Neural crest cell (in vitro differentiated cells): ENCODE data around the gene ABCB8. TPM values are rescaled to one million over a fixed set of nuclear protein-coding genes. Genes with fewer than 3 reads are reported as not detected.

ENCODE experiments used
- DNase-seq: peaks from one replicate; pipeline ENCODE4 v3.0.0; 2021; ENCODE audit warnings: low read depth, mixed read lengths, low spot score
- H3K27ac Mint-ChIP-seq: one replicate; pipeline ENCODE4 v1.8.0; 2021; ENCODE audit warnings: mild to moderate bottlenecking, mixed read lengths; ENCODE audit not compliant: unreplicated experiment
- H3K27me3 Mint-ChIP-seq: 2 replicates; pipeline ENCODE4 v1.8.0; 2021; ENCODE audit warnings: low read depth, mild to moderate bottlenecking, mixed read lengths
- H3K36me3 Mint-ChIP-seq: 2 replicates; pipeline ENCODE4 v1.8.0; 2021; ENCODE audit warnings: low read depth, mild to moderate bottlenecking, mixed read lengths
- H3K4me1 Mint-ChIP-seq: 2 replicates; pipeline ENCODE4 v1.8.0; 2021; ENCODE audit warnings: mixed read lengths
- H3K4me3 Mint-ChIP-seq: one replicate; pipeline ENCODE4 v1.8.0; 2021; ENCODE audit warnings: mild to moderate bottlenecking, mixed read lengths
- H3K9me3 Mint-ChIP-seq: 2 replicates; pipeline ENCODE4 v1.8.0; 2021; ENCODE audit warnings: mixed read lengths
- CTCF ChIP-seq: fragments of 200-600 bp; sonication (generic); conservative IDR thresholded peaks from 2 replicates; pipeline ENCODE4 v1.5.0; 2021; ENCODE audit warnings: antibody characterized with exemption, mild to moderate bottlenecking
- total RNA-seq: library from RNA; stranded (reverse); gene quantifications from 2 replicates; pipeline ENCODE4 v1.2.1, GENCODE V29; 2021

The ABCB8 gene
- total RNA-seq, 1 donor from 2014 or later, result 43.5 TPM

GRCh38 chr7:151059367-151060112, 31.3 kb downstream of the ABCB8 start, which contains the start of gene SLC4A2:
Gene SLC4A2 (plus strand): TSS chr7:151059589. CDS start chr7:151061988, 2,399 bp downstream.
- Mint-ChIP-seq H3K36me3 (no peaks in the 10 kb centered on the region), H3K4me1 (peaks cover 53% of the 10 kb centered on the region), H3K27me3 (no peaks in the 10 kb centered on the region), H3K27ac (peak within 1 kb of the TSS; percentile 95), H3K9me3 (no peaks in the 10 kb centered on the region), H3K4me3 (peak within 1 kb of the TSS; percentile 96)
- peak; percentile 68 for TF ChIP-seq CTCF
- DNase-seq, result peak; percentile 61

- Mint-ChIP-seq H3K4me3 (peak overlapping the region; percentile 92), H3K9me3 (no peaks in the 10 kb centered on the region), H3K4me1 (peaks cover 53% of the 10 kb centered on the region), H3K27ac (peak overlapping the region; percentile 19), H3K36me3 (no peaks in the 10 kb centered on the region), H3K27me3 (no peaks in the 10 kb centered on the region)
- peak; percentile 36 for TF ChIP-seq CTCF
- no peak for DNase-seq
Observed at GRCh38 chr7:151060113-151060415, 31.8 kb downstream of the ABCB8 start.

GRCh38 chr7:151060416-151061212, 32.4 kb downstream of the ABCB8 start:
- H3K4me3 Mint-ChIP-seq, result peak overlapping the region; percentile 92
- peak overlapping the region; percentile 19 for H3K27ac Mint-ChIP-seq
- H3K9me3 Mint-ChIP-seq, result no peaks in the 10 kb centered on the region
- no peak for DNase-seq
- H3K36me3 Mint-ChIP-seq, result no peaks in the 10 kb centered on the region
- peaks cover 53% of the 10 kb centered on the region for H3K4me1 Mint-ChIP-seq
- H3K27me3 Mint-ChIP-seq, result no peaks in the 10 kb centered on the region
- no peak for TF ChIP-seq CTCF

GRCh38 chr7:151061213-151062110, 33.2 kb downstream of the ABCB8 start:
- peaks cover 47% of the 10 kb centered on the region for H3K4me1 Mint-ChIP-seq
- TF ChIP-seq CTCF, result no peak
- H3K4me3 Mint-ChIP-seq, result peak overlapping the region; percentile 92
- no peak for DNase-seq
- no peaks in the 10 kb centered on the region for H3K36me3 Mint-ChIP-seq
- no peak overlapping the region for H3K27ac Mint-ChIP-seq
- no peaks in the 10 kb centered on the region for H3K27me3 Mint-ChIP-seq
- no peaks in the 10 kb centered on the region for H3K9me3 Mint-ChIP-seq

GRCh38 chr7:151062111-151062398, 33.8 kb downstream of the ABCB8 start:
- peaks cover 41% of the 10 kb centered on the region for H3K4me1 Mint-ChIP-seq
- no peaks in the 10 kb centered on the region for H3K36me3 Mint-ChIP-seq
- DNase-seq, result no peak
- no peak for TF ChIP-seq CTCF
- no peaks in the 10 kb centered on the region for H3K27me3 Mint-ChIP-seq
- no peaks in the 10 kb centered on the region for H3K9me3 Mint-ChIP-seq
- no peak overlapping the region for H3K27ac Mint-ChIP-seq
- H3K4me3 Mint-ChIP-seq, result peak overlapping the region; percentile 92
